Measurements from ENCODE around the gene DNAH1.

DNA sequence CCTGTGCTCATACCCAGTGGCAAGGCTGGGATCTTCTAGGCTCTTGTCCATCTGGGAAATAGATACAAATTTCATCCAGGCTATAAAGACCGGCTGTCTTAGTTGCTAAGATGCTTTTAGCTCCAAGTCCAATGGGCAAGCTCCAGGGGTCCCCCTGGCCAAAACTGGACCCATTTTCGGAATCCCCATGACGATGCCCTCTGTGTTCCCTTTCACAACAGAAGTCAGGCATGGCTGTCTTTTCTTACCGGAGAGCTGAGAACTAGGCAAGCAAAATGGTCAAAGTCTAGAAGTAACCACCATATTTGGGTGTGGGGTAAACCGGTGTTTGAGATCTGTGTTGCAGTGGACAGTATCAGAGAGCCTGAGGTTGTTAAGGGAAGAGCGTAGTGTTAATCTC lies 27.4 kb upstream of the DNAH1 start:
- TF ChIP-seq EZH2 (IDR thresholded peaks at IDR 0.05): no peak
- TF ChIP-seq, protein P1, sequence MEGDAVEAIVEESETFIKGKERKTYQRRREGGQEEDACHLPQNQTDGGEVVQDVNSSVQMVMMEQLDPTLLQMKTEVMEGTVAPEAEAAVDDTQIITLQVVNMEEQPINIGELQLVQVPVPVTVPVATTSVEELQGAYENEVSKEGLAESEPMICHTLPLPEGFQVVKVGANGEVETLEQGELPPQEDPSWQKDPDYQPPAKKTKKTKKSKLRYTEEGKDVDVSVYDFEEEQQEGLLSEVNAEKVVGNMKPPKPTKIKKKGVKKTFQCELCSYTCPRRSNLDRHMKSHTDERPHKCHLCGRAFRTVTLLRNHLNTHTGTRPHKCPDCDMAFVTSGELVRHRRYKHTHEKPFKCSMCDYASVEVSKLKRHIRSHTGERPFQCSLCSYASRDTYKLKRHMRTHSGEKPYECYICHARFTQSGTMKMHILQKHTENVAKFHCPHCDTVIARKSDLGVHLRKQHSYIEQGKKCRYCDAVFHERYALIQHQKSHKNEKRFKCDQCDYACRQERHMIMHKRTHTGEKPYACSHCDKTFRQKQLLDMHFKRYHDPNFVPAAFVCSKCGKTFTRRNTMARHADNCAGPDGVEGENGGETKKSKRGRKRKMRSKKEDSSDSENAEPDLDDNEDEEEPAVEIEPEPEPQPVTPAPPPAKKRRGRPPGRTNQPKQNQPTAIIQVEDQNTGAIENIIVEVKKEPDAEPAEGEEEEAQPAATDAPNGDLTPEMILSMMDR (IDR thresholded peaks at IDR 0.05): no peak

Measured in neural progenitor cell (in vitro differentiated cells).